Pons (tissue), 1 donor: ENCODE results near the gene CLDN14.

ENCODE experiments used
- DNase-seq: peaks from one replicate; pipeline ENCODE4 v3.0.0-alpha.2; 2016; ENCODE audit warnings: low spot score

The CLDN14 gene, protein sequence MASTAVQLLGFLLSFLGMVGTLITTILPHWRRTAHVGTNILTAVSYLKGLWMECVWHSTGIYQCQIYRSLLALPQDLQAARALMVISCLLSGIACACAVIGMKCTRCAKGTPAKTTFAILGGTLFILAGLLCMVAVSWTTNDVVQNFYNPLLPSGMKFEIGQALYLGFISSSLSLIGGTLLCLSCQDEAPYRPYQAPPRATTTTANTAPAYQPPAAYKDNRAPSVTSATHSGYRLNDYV

DNA sequence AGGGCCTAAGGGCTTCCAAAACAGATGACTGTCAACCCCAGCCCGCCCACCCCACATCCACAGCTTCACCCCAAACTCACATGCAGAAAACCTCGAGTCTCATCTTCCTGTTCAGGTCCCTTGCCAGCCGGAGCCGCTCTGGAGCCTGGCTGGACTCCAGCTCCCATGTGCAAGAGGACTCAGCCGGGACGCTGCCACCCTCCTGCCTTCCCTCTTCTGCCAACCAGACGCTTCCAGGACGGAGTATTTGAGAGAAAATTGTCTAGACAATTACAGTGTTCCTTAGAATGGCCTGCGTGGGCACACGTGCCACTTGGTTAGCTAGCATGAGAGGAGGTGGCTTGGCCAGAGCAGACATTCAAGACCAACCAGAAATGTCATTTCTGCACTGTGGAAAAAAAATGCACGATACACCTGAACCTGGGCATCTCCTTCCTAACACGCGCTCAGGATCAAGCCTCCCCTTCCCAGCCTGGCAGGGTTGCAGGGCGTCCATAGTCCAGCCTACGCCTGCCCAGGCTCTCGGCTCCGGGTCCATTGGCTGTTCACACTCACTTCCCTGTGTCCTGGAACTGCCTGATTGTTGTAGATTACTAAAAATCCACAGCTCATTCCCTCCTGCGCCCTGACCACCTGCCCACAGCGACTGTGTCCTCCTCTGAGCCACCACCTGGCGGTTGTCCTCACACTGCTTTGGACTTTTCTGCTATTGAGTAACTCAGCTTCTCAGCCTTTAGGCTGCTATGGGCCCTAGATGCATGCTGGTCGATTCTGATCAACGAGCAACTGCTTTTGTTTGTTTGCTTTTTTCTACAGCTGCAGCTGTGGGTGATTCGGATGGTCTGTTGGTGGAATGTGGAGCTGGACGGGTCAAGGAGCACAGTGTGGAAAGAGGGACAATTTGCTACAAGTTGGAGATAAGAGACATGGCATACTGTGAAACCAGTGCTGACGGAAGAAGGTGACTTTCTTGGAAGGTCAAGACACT is at the start of gene CLDN14:
Gene CLDN14, minus strand, starts transcription at position 708 of the 988 bp plus-strand sequence. CDS start 18,427 bp downstream, outside the sequence.
- no peak for DNase-seq

DNA sequence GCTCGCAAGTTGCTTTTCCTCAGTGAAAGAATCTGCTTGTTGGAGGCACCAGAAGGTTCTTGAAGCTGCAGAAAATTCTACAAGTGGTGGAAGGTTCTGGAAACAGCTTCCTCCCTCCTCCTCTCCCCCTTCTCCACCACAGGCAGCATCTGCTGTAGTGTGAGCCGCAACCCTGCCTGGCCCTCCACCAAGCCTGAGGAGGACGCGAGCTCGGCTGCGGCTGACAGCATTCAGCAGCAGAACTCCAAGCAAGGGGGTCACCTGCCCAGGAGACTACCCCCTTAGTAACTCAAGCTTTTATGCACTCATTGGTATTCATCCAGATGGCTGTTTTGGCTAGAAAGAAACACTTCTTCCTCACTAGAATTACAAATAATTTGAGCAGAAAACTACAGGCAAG is 48.8 kb upstream of the CLDN14 start:
- no peak for DNase-seq

GRCh38 chr21:36527317-36527716 is 47.4 kb upstream of the CLDN14 start:
- DNase-seq: no peak

DNA sequence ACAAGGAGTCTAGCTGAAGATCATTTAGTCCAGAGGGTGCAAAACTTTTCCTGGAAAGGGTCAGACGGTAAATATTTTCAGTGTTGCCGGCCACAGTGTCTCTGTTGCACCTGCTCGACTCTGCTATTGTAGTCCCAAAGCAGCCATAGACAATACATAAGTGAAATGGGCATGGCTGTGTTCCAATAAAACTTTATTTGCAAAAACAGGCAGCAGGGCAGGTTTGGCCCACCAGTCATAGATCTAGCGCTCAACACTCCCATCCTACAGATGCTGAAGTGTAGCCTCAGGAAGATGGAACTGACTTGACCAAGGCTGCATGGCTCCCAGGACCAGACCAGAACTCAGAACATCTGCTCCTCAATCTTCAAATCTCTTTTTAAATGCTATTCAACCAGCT is 46.2 kb upstream of the CLDN14 start:
- no peak for DNase-seq

DNA sequence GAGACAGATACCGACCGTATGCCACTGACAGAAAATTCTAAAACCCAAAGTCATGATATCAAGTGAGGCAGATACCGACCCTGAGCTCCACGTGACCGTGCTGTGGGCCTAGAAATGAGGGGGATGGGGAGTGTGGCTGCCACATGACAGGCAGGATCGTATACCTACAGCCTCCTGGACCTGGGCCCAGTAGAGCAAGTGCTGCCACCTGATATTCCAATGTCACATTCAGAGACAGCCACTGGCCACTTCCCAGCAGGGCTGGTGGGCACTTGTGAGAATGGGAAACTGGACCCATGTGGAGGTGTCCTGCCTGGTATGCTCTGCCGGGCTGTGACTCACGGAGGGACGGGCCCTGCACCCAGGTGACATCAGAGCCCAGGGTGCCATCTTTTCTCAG is 44.6 kb upstream of the CLDN14 start:
- no peak for DNase-seq

DNA sequence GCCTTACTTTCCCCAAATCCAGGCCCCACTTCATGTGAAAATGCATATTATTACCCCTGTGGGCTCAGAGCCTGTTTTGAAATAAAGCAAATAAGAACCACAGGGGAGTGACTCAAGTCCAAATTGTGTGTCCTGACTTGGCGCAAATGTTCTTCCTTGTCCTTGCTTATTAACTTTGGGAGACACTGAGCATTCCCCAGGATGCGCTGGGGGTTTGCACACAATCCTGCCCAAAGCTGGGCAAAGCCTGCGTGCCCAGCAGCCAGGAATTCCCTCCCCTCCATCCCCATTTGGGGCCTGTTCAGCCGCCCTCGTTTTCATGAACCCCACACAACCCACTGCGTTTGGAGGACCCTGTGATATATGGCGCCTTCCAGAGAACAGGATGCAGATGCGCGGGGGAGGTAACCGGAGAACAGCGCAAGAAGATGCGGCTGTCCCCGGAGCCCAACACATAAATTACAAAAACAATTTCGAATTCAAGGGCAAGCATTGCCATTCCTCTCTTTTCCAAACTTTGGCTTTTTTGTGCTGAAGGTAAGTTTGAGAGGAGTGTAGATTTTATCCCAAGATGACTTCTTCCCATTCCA is 42.4 kb upstream of the CLDN14 start:
- no peak for DNase-seq

DNA sequence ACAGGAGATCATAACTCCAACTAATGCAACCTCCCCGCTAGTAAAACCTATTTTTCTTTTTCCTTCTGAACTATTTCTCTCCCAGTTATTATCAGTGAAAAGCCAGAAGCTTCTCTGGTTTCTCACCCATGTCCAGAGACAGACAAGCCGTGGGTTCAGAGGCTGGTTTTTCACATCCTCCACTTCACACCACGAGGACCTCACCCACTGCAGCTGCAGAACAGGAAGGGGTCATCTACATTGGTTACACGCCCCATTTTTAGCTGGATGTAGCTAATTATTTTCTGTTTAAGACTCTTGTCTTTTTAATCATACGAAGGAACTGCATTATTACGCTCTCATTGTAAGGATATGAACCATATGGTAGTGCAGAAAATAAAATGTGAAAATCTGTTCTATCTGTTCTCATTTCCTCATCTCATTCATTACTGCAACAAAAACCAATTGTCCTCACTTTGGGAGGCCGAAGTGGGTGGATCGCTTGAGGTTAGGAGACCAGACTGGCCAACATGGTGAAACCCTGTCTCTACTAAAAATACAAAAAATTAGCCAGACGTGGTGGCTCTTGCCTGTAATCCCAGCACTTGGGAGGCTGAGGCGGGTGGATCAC is 39.1 kb upstream of the CLDN14 start:
- no peak for DNase-seq

DNA sequence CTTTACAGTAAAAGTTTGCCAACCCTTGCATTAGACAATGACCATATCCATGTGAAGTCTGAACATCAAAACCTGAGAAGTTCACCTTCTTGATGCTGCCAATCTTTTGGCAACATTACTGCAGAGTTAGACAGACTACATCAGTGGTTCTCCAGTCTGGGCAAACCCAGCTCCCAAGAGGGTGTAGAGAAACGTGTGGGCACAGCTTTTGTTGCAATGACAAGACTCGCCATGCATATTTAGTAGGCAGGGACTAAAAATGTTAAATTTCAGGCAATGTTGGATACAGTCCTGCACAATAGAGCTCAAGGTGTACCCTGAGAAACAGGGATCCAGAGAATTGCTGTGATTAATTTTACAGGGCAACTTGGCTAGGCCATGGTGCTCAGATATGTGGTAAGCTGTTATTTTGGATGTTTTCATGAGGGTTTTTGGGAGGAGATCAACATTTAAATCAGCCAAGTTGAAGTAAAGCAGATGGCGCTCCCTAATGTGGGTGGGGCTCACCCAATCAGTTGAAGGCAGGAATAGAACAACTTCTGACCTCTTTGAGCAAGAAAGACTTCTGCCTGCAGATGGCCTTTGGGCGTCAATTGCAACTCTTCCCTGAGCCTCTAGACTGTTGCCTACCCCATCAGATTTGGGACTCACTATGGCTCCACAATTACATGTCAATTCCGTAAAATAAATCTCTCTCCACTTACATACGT is 37.6 kb upstream of the CLDN14 start:
- DNase-seq: no peak

GRCh38 chr21:36516281-36516680 is 36.4 kb upstream of the CLDN14 start:
- no peak for DNase-seq

DNA sequence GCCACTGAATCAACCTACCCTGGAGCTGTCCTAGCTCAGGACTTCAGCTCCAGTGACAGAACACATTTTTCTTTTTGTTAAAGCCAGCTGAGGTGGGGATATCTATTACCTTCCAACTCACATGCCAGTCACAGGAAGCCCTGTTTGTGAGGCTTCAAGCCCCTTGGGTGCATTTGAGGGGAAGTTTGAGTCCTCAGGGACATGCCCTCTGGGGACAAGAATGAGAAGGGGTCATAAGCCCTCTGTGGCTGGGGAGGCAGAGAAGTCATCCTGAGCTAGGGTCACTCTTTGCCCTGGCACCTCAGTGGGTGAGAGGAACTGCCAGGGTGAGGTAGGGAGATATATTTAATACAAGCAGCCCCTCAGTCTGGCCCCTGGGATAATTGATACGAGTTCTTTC is 33.5 kb upstream of the CLDN14 start:
- DNase-seq: no peak

GRCh38 chr21:36512971-36513370 is 33.0 kb upstream of the CLDN14 start:
- DNase-seq: no peak

DNA sequence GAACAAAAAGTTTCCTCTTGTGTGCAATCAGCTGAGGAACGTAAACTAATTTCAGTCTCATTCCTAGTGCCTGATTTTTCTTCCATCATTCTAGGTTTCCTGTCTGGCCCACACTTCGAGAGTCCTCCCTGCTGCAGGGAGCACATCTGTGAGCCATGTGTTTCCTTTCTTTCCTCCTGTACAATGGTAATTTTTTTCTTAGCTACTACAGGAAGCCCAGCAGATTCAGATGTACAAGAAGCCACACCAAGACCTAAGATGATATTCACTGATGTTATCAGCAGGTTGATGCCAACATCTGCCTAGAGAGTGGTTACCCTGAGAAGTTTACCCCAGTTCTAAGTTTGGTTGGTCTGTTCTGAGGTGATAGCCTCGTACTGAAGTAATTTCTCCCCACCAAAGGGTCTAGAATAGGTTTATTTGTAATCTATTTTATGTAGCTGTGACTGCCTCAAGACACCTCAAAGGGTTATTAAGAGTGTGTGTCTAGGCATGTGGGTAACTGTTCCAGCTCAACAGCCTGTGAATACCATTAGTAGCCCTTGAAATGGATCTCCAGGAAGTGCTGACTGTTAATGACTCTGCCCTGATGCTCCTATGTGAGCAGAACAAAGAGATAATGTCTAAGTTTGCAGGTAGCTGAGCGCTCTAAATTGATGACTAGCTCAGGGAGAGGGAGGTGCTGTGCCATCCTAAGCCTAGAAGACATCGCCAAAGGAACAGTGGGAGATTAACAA is 31.7 kb upstream of the CLDN14 start:
- DNase-seq: no peak

DNA sequence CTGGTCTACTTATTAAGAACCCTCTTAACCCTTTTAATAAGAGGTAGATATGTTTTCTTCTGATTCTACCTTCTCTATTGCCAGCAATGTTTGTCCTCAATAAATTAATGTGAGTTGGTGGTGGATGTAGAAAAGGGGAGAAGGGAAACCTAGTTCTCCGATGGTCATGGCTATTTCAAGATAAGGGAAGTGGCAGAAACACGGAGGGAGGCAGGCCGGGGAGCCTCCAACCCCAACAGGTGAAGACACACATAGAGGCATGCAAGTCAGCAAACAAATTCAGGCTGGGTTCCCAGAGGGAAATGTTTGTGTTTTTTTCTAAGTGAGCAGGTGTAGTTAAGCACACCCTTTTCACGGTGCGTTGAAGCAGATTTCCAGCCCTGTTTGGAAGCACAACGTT is 31.0 kb upstream of the CLDN14 start:
- no peak for DNase-seq

GRCh38 chr21:36509973-36510664 is 30.2 kb upstream of the CLDN14 start:
- no peak for DNase-seq

DNA sequence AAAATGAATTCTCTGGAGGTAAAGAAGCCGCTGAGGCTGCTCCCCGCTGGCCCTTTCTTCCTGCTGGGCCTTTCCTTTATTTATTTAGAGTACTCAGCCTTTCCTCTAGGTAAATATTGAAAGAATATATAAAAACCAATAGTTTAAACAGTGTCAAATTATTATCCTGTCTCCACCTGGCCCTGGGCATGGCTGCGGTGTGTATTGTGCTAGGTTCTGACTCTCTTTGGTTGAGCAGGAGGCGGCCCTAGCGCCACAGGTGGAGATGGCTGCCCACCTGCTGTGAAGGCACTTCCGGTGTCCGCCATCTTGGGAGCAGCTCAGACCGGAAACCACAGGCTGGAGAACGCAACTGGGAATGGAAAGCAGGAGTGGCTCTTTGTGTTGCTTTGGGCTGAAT is 29.0 kb upstream of the CLDN14 start:
- no peak for DNase-seq

DNA sequence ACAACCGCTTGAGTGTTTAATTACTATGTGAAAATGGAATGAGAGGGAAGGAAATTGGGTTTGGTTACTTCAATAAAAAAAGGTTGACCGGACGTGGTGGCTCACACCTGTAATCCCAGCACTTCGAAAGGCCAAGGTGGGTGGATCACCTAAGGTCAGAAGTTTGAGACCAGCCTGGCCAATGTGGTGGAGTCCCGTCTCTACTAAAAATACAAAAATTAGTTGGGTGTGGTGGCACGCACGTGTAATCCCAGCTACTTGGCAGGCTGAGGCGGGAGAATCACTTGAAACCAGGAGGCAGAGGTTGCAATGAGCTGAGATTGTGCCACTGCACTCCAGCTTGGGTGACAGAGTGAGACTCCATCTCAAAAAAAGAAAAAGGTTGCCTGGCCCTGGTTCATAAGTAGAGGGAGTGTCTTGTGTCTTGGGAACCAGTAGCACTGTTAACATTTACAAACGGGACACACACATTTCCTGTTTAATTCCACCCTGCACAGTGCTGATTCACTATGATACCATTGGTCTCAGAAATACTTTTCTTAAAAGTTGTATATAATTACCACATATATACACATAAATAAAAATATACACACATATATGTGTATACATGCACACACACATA is 27.6 kb upstream of the CLDN14 start:
- no peak for DNase-seq

DNA sequence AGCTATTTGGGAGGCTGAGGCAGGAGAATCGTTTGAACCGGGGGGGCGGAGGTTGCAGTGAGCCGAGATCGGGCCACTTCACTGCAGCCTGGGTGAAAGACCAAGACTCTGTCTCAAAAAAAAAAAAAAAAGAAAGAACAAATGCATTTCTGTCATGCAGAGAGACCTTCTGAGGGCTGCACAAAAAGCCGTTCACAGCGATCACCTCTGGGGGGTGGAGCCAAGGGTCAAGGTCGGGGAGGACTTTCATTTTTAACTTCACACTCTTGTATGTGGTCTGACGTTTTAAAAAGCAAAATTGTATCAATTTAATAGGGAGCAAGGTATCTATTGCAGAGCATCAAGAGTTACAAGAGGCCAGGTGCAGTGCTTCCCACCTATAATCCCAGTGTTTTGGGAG is 26.6 kb upstream of the CLDN14 start:
- no peak for DNase-seq

GRCh38 chr21:36504067-36505058 is 24.4 kb upstream of the CLDN14 start:
- DNase-seq: peak; percentile 54

- DNase-seq: no peak
These were observed 22.4 kb upstream of the CLDN14 start for GRCh38 chr21:36502365-36502764.
